SK-N-SH (cell line): ENCODE data around the gene TRPM7. TPM values are rescaled to one million over a fixed set of nuclear protein-coding genes. Genes with fewer than 3 reads are reported as not detected.
"Not testable (repeated sequence)": the region's sequence is repeated elsewhere in the genome, so short reads cannot be mapped to it uniquely, and the experiment has no call there.

Experiments
- CTCF ChIA-PET: fragments of 300-600, 350-600 bp; formaldehyde crosslinking; extraction: SDS; loops from one replicate; lab custom pipeline; 2021; lab: Yijun Ruan, JAX
- POLR2A ChIA-PET: fragments of 350-600 bp; sonication (Branson Sonifier 250); formaldehyde crosslinking; extraction: SDS; loops from one replicate; lab custom pipeline; 2020; ENCODE audit warnings: antibody characterized with exemption, inconsistent platforms; lab: Yijun Ruan, JAX
- DNase-seq: peaks from one replicate; pipeline ENCODE4 v3.0.0; 2012
- H2AFZ ChIP-seq: fragments of 200-600 bp; sonication (generic); 2 replicates; pipeline ENCODE4 v1.8.1; 2016; ENCODE audit warnings: antibody characterized with exemption, mild to moderate bottlenecking, low read depth
- H3F3A ChIP-seq: fragments of 200-600 bp; sonication (generic); replicated peaks from 2 replicates; pipeline ENCODE3; 2016; ENCODE audit warnings: antibody characterized with exemption, mild to moderate bottlenecking; ENCODE audit not compliant: insufficient read depth
- H3K27ac ChIP-seq, 2 experiments: fragments of 200-500 bp in 1 of 2; fragments of 200-600 bp in 1 of 2; sonication (Bioruptor generic) in 1 of 2; sonication (generic), shearing (Covaris generic) in 1 of 2; 2 replicates each; pipeline versions ENCODE4 v1.5.1 to v1.6.1; 2014 to 2016; ENCODE audit warnings: low read depth in 2 of 2, inconsistent platforms in 1 of 2, low read length in 1 of 2, mild to moderate bottlenecking in 1 of 2, mixed read lengths in 1 of 2
- H3K27me3 ChIP-seq: fragments of 200-600 bp; sonication (generic), shearing (Covaris generic); 2 replicates; pipeline ENCODE4 v1.6.1; 2016; ENCODE audit warnings: mixed run types; ENCODE audit not compliant: insufficient read depth
- H3K36me3 ChIP-seq, 2 experiments: fragments of 200-500 bp in 1 of 2; fragments of 200-600 bp in 1 of 2; sonication (Bioruptor generic) in 1 of 2; sonication (generic) in 1 of 2; replicated peaks in 1 of 2; 2 replicates each; pipeline versions ENCODE3 to v1.5.1; 2014 to 2016; ENCODE audit warnings: low read length in 1 of 2, mild to moderate bottlenecking in 1 of 2; ENCODE audit not compliant: insufficient read depth in 2 of 2, control insufficient read depth in 1 of 2
- H3K4me1 ChIP-seq, 2 experiments: fragments of 200-500 bp in 1 of 2; fragments of 200-600 bp in 1 of 2; sonication (Bioruptor generic) in 1 of 2; sonication (generic), shearing (Covaris generic) in 1 of 2; 2 replicates each; pipeline versions ENCODE4 v1.5.1 to v1.6.1; 2014 to 2016; ENCODE audit warnings: low read depth in 1 of 2, low read length in 1 of 2, mixed run types in 1 of 2; ENCODE audit not compliant: insufficient read depth in 2 of 2, control insufficient read depth in 1 of 2
- H3K4me2 ChIP-seq: fragments of 200-600 bp; sonication (generic), shearing (Covaris generic); 2 replicates; pipeline ENCODE4 v1.6.1; 2017; ENCODE audit warnings: mixed run types
- H3K4me3 ChIP-seq, 2 experiments: fragments of 200-500 bp in 1 of 2; fragments of 200-600 bp in 1 of 2; sonication (Bioruptor generic) in 1 of 2; sonication (generic), shearing (Covaris generic) in 1 of 2; 2 replicates each; pipeline versions ENCODE4 v1.5.1 to v1.8.1; 2014 to 2016; ENCODE audit warnings: low read depth in 2 of 2, inconsistent platforms in 1 of 2, low read length in 1 of 2, mild to moderate bottlenecking in 1 of 2, mixed read lengths in 1 of 2, moderate library complexity in 1 of 2
- H3K79me2 ChIP-seq: fragments of 200-600 bp; sonication (generic); 2 replicates; pipeline ENCODE4 v1.8.1; 2017; ENCODE audit warnings: mild to moderate bottlenecking; ENCODE audit not compliant: insufficient read depth
- H3K9ac ChIP-seq: fragments of 200-600 bp; sonication (generic); 2 replicates; pipeline ENCODE4 v1.6.1; 2017; ENCODE audit warnings: mixed run types
- H3K9me2 ChIP-seq: fragments of 200-600 bp; sonication (generic); 2 replicates; pipeline ENCODE4 v1.6.1; 2017; ENCODE audit warnings: mixed run types
- H3K9me3 ChIP-seq: fragments of 200-600 bp; sonication (generic); 2 replicates; pipeline ENCODE4 v1.6.1; 2017; ENCODE audit warnings: mixed run types, mild to moderate bottlenecking, moderate library complexity
- H4K20me1 ChIP-seq: fragments of 200-600 bp; sonication (generic); 2 replicates; pipeline ENCODE4 v1.6.1; 2017; ENCODE audit warnings: mild to moderate bottlenecking, mixed run types; ENCODE audit not compliant: insufficient read depth
- EP300 ChIP-seq, 2 experiments: IDR thresholded peaks; 2 replicates each; pipeline versions ENCODE4 v1.4.0 to v1.6.1; 2012; ENCODE audit warnings: borderline replicate concordance in 1 of 2, low read depth in 1 of 2, low read length in 1 of 2
- EZH2phosphoT487 ChIP-seq: fragments of 200-600 bp; sonication (generic); IDR thresholded peaks from 2 replicates; pipeline ENCODE4 v1.6.1; 2017; ENCODE audit warnings: low read depth, mixed run types, mild to moderate bottlenecking, antibody characterized with exemption, moderate library complexity, borderline replicate concordance
- FOSL2 ChIP-seq: IDR thresholded peaks from 2 replicates; pipeline ENCODE4 v1.4.0; 2012; ENCODE audit warnings: low read depth, mild to moderate bottlenecking, moderate library complexity, borderline replicate concordance
- FOXJ3 ChIP-seq: sonication (generic); formaldehyde crosslinking; IDR thresholded peaks from 2 replicates; pipeline ENCODE4 v1.5.1; 2020; ENCODE audit warnings: mild to moderate bottlenecking, missing genetic modification reagents
- GABPA ChIP-seq: IDR thresholded peaks from 2 replicates; pipeline ENCODE4 v1.4.0; 2012; ENCODE audit warnings: low read depth, mild to moderate bottlenecking
- GATA2 ChIP-seq: sonication (generic); formaldehyde crosslinking; IDR thresholded peaks from 2 replicates; pipeline ENCODE4 v1.5.0; 2020; ENCODE audit warnings: mild to moderate bottlenecking, missing genetic modification reagents
- MEF2A ChIP-seq: IDR thresholded peaks from 2 replicates; pipeline ENCODE4 v1.4.0; 2012; ENCODE audit warnings: low read depth, borderline replicate concordance
- MXI1 ChIP-seq: IDR thresholded peaks from 2 replicates; pipeline ENCODE4 v1.6.1; 2012; ENCODE audit warnings: mild to moderate bottlenecking, low read depth, low read length, improper control_type of control experiment
- RXRA ChIP-seq: IDR thresholded peaks from 2 replicates; pipeline ENCODE4 v1.4.0; 2012; ENCODE audit warnings: low read depth, mild to moderate bottlenecking, borderline replicate concordance
- SIN3A ChIP-seq: IDR thresholded peaks from 2 replicates; pipeline ENCODE4 v1.6.1; 2012; ENCODE audit warnings: low read depth, mild to moderate bottlenecking, low read length, moderate library complexity, borderline replicate concordance
- SMC3 ChIP-seq: IDR thresholded peaks from 2 replicates; pipeline ENCODE4 v1.6.1; 2012; ENCODE audit warnings: low read depth, low read length, improper control_type of control experiment
- TAF1 ChIP-seq: IDR thresholded peaks from 2 replicates; pipeline ENCODE4 v1.6.1; 2012; ENCODE audit warnings: low read depth, mild to moderate bottlenecking, low read length, moderate library complexity, borderline replicate concordance
- YY1 ChIP-seq: IDR thresholded peaks from 2 replicates; pipeline ENCODE4 v1.4.0; 2012; ENCODE audit warnings: low read depth, mild to moderate bottlenecking
- WGBS: methylation state at CpG from one replicate; pipeline ENCODE4 v1.1.6; 2017; ENCODE audit warnings: low lambda C conversion rate; 5-methylcytosine and 5-hydroxymethylcytosine counted together
- polyA plus RNA-seq, 3 experiments: library from polyadenylated mRNA; depleted of rRNA; stranded (reverse); fragments of >200 nt; gene quantifications; 2 replicates each; pipeline ENCODE4 v1.2.3, GENCODE V29; 2012
- TF ChIP-seq, protein P1 (sequence below): IDR thresholded peaks from 2 replicates; pipeline ENCODE4 v1.6.1; 2012; ENCODE audit warnings: mild to moderate bottlenecking, low read depth, low read length, moderate library complexity
- TF ChIP-seq, protein P2 (sequence below): IDR thresholded peaks from 2 replicates; pipeline ENCODE4 v1.4.0; 2012; ENCODE audit warnings: low read depth, borderline replicate concordance
- TF ChIP-seq, protein P3 (sequence below): fragments of 200-600 bp; sonication (generic); IDR thresholded peaks from 2 replicates; pipeline ENCODE4 v1.6.1; 2017; ENCODE audit warnings: antibody characterized with exemption, mild to moderate bottlenecking, moderate library complexity

Gene TRPM7
- polyA plus RNA-seq, 1 of the 3 experiments (the other 2 are of a cell fraction) = 5.1 TPM

DNA sequence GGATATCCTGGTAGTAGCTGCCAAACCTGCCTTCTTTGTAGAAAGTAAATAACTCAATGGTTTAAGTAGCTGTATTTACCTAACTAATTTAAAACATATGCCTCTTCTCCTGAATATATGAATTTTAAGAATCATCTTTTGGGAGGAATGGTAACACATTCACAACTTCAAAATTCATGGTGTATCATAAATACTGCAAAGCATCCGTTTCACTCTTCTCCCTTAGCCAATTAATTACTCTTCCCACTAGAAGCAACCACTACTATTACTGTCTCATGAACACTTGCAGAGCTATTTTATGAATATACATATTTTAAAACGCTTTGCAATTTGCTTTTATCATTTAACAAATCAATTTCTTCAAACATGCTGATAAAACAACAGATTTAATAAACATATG is 81.1 kb downstream of the TRPM7 start:
- Histone ChIP-seq H3K9me3 (no peaks in the 10 kb centered on the region), H3K27ac (no peak overlapping the region), H3K79me2 (no peaks in the 10 kb centered on the region), H3K9ac (no peak overlapping the region), H3F3A (no peaks in the 10 kb centered on the region), H3K4me2 (no peak overlapping the region), H3K36me3 (peaks cover 57 to 65% of the 10 kb centered on the region in 2 experiments), H4K20me1 (no peaks in the 10 kb centered on the region), H3K27me3 (no peaks in the 10 kb centered on the region), H3K4me1 (no peaks in the 10 kb centered on the region)
- CTCF ChIA-PET = interaction anchor here (1.0 to 1.8 kb wide), 4 partner anchors 16 to 1630 kb away, joined by 3 to 6 read pairs (median 4); no protein-coding TSS in a partner anchor
- DNase-seq = no peak
- TF ChIP-seq, protein P1, sequence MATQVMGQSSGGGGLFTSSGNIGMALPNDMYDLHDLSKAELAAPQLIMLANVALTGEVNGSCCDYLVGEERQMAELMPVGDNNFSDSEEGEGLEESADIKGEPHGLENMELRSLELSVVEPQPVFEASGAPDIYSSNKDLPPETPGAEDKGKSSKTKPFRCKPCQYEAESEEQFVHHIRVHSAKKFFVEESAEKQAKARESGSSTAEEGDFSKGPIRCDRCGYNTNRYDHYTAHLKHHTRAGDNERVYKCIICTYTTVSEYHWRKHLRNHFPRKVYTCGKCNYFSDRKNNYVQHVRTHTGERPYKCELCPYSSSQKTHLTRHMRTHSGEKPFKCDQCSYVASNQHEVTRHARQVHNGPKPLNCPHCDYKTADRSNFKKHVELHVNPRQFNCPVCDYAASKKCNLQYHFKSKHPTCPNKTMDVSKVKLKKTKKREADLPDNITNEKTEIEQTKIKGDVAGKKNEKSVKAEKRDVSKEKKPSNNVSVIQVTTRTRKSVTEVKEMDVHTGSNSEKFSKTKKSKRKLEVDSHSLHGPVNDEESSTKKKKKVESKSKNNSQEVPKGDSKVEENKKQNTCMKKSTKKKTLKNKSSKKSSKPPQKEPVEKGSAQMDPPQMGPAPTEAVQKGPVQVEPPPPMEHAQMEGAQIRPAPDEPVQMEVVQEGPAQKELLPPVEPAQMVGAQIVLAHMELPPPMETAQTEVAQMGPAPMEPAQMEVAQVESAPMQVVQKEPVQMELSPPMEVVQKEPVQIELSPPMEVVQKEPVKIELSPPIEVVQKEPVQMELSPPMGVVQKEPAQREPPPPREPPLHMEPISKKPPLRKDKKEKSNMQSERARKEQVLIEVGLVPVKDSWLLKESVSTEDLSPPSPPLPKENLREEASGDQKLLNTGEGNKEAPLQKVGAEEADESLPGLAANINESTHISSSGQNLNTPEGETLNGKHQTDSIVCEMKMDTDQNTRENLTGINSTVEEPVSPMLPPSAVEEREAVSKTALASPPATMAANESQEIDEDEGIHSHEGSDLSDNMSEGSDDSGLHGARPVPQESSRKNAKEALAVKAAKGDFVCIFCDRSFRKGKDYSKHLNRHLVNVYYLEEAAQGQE = no peak
- TF ChIP-seq MEF2A = no peak
- no peak for TF ChIP-seq SMC3
- no peak for TF ChIP-seq TAF1
- no peak for TF ChIP-seq RXRA
- TF ChIP-seq, protein P2, sequence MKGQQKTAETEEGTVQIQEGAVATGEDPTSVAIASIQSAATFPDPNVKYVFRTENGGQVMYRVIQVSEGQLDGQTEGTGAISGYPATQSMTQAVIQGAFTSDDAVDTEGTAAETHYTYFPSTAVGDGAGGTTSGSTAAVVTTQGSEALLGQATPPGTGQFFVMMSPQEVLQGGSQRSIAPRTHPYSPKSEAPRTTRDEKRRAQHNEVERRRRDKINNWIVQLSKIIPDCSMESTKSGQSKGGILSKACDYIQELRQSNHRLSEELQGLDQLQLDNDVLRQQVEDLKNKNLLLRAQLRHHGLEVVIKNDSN = no peak
- TF ChIP-seq, protein P3, sequence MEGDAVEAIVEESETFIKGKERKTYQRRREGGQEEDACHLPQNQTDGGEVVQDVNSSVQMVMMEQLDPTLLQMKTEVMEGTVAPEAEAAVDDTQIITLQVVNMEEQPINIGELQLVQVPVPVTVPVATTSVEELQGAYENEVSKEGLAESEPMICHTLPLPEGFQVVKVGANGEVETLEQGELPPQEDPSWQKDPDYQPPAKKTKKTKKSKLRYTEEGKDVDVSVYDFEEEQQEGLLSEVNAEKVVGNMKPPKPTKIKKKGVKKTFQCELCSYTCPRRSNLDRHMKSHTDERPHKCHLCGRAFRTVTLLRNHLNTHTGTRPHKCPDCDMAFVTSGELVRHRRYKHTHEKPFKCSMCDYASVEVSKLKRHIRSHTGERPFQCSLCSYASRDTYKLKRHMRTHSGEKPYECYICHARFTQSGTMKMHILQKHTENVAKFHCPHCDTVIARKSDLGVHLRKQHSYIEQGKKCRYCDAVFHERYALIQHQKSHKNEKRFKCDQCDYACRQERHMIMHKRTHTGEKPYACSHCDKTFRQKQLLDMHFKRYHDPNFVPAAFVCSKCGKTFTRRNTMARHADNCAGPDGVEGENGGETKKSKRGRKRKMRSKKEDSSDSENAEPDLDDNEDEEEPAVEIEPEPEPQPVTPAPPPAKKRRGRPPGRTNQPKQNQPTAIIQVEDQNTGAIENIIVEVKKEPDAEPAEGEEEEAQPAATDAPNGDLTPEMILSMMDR = no peak
- TF ChIP-seq FOXJ3 = no peak
- no peak for TF ChIP-seq YY1
- TF ChIP-seq EZH2phosphoT487 = no peak
- TF ChIP-seq MXI1 = no peak
- no peak for TF ChIP-seq FOSL2
- TF ChIP-seq GATA2 = no peak
- TF ChIP-seq SIN3A = no peak
- TF ChIP-seq GABPA = no peak
- no peak for TF ChIP-seq EP300 (IDR thresholded peaks at IDR 0.05; ENCODE audit: borderline replicate concordance in 1 of 2, low read depth in 1 of 2, low read length in 1 of 2)
- TF ChIP-seq, all 33 proteins: peak for 0
- POLR2A ChIA-PET = no interaction called here
- 90% methylated on average over 2 of the region's 2 CpGs for WGBS
- Histone ChIP-seq H3K4me3 (no peak overlapping the region), H2AFZ (no peak overlapping the region), H3K9me2 (no peaks in the 10 kb centered on the region)

DNA sequence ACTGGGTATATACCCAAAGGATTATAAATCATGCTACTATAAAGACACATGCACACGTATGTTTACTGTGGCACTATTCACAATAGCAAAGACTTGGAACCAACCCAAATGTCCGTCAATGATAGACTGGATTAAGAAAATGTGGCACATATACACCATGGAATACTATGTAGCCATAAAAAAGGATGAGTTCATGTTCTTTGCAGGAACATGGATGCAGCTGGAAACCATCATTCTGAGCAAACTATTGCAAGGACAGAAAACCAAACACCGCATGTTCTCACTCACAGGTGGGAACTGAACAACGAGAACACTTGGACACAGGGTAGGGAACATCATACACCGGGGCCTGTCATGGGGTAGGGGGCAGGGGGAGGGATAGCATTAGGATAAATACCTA is 84.6 kb downstream of the TRPM7 start:
- H3K9me2 ChIP-seq, H3K9me3 ChIP-seq, POLR2A ChIA-PET, H2AFZ ChIP-seq, H3K9ac ChIP-seq, DNase-seq, H3K27ac ChIP-seq, H3K79me2 ChIP-seq, H3F3A ChIP-seq, H3K4me2 ChIP-seq, H3K27me3 ChIP-seq, H3K4me1 ChIP-seq, H4K20me1 ChIP-seq, H3K4me3 ChIP-seq: not testable (repeated sequence)
- WGBS = 98% methylated on average over 5 of the region's 5 CpGs
- CTCF ChIA-PET = interaction anchor here (1.1 to 1.3 kb wide), 2 partner anchors 13 to 20 kb away, joined by 3 to 4 read pairs; no protein-coding TSS in a partner anchor
- H3K36me3 ChIP-seq = peaks cover 54 to 69% of the 10 kb centered on the region in 2 experiments
